HG03045 (cell line): Measurements from ENCODE around the gene OTUD6A.
"Not testable (repeated sequence)": the region's sequence is repeated elsewhere in the genome, so short reads cannot be mapped to it uniquely, and the experiment has no call there.

Experiments used
- ATAC-seq: cut with Tn5 transposase; IDR thresholded peaks from one replicate; pipeline ENCODE4 v1.9.1; 2021; ENCODE audit warnings: mild to moderate bottlenecking, moderate library complexity; ENCODE audit not compliant: unreplicated experiment

Gene OTUD6A

GRCh38 chrX:70044541-70045245 lies 17.6 kb upstream of the OTUD6A start:
- ATAC-seq: no peak

- no peak for ATAC-seq
Measured at GRCh38 chrX:70046978-70047377, 15.3 kb upstream of the OTUD6A start.

- ATAC-seq: no peak
Measured at GRCh38 chrX:70049406-70049805, 12.9 kb upstream of the OTUD6A start.

- no peak for ATAC-seq
Measured at GRCh38 chrX:70049925-70050324, 12.3 kb upstream of the OTUD6A start, which contains the start of gene AWAT2. Gene AWAT2, minus strand, starts transcription at chrX:70049938. Its CDS starts 6 bp downstream, at chrX:70049932.

GRCh38 chrX:70052895-70053615 lies 9.2 kb upstream of the OTUD6A start:
- no peak for ATAC-seq

- ATAC-seq: no peak
Measured at GRCh38 chrX:70054391-70054790, 7.9 kb upstream of the OTUD6A start.

GRCh38 chrX:70062961-70063550 lies 799 bp downstream of the OTUD6A start:
- ATAC-seq: no peak

- no peak for ATAC-seq
Measured at GRCh38 chrX:70066646-70067045, 4.4 kb downstream of the OTUD6A start.

GRCh38 chrX:70079297-70079696 lies 17.0 kb downstream of the OTUD6A start:
- no peak for ATAC-seq

GRCh38 chrX:70079870-70080269 lies 17.6 kb downstream of the OTUD6A start:
- no peak for ATAC-seq

- ATAC-seq: no peak
Measured at GRCh38 chrX:70082723-70083122, 20.5 kb downstream of the OTUD6A start.

- ATAC-seq: no peak
Measured at GRCh38 chrX:70084592-70085240, 22.5 kb downstream of the OTUD6A start.

- ATAC-seq: no peak
Measured at GRCh38 chrX:70087857-70088630, 25.8 kb downstream of the OTUD6A start.

GRCh38 chrX:70088751-70089150 lies 26.5 kb downstream of the OTUD6A start:
- no peak for ATAC-seq

- no peak for ATAC-seq
Measured at GRCh38 chrX:70089604-70090297, 27.5 kb downstream of the OTUD6A start.

- ATAC-seq: no peak
Measured at GRCh38 chrX:70092247-70092646, 30.0 kb downstream of the OTUD6A start.

GRCh38 chrX:70096052-70096451 lies 33.8 kb downstream of the OTUD6A start:
- ATAC-seq: no peak

GRCh38 chrX:70105229-70105628 lies 43.0 kb downstream of the OTUD6A start:
- no peak for ATAC-seq

- not testable (repeated sequence) for ATAC-seq
Measured at GRCh38 chrX:70111436-70112026, 49.3 kb downstream of the OTUD6A start.
